Right cardiac atrium (tissue), 5 donors: ENCODE results near the gene SPON1. TPM values are rescaled to one million over a fixed set of nuclear protein-coding genes. Genes with fewer than 3 reads are reported as not detected.

Experiments
- ATAC-seq, 2 donors: fragments of 200-7000 bp; cut with Tn5 transposase; one replicate each; pipeline versions ENCODE4 v1.8.0 to v1.9.1; 2020; ENCODE audit warnings: moderate library complexity in 2 of 2, mild to moderate bottlenecking in 1 of 2
- DNase-seq, 3 donors: peaks; one replicate each; pipeline ENCODE4 v3.0.0-alpha.2; 2020
- H3K27ac ChIP-seq: one replicate; pipeline ENCODE4 v1.5.1; 2013; ENCODE audit warnings: mild to moderate bottlenecking, low read length, control low read depth, moderate library complexity
- H3K27me3 ChIP-seq: one replicate; pipeline ENCODE4 v1.6.1; 2013; ENCODE audit not compliant: control insufficient read depth, insufficient read depth
- H3K4me1 ChIP-seq: one replicate; pipeline ENCODE4 v1.6.1; 2013; ENCODE audit warnings: low read length; ENCODE audit not compliant: control insufficient read depth, insufficient read depth
- H3K4me3 ChIP-seq: one replicate; pipeline ENCODE4 v1.5.1; 2013; ENCODE audit warnings: low read length, control low read depth
- H3K9me3 ChIP-seq: one replicate; pipeline ENCODE4 v1.6.1; 2013; ENCODE audit warnings: low read length; ENCODE audit not compliant: control insufficient read depth
- WGBS: extraction: QIAGEN DNeasy Blood & Tissue Kit; methylation state at CpG from one replicate; pipeline ENCODE4 v1.1.7; 2013; 5-methylcytosine and 5-hydroxymethylcytosine counted together
- intact Hi-C, 4 donors: fragments of 100-400 bp; cut with DNase I; formaldehyde crosslinking; loops; one replicate each; pipeline versions ENCODE4 v1.11.0 to v1.14.0; 2022 to 2023
- polyA plus RNA-seq: library from polyadenylated mRNA; stranded (reverse); fragments of 200-250 nt; gene quantifications from one replicate; pipeline ENCODE4 v1.2.3, GENCODE V29; 2013
- total RNA-seq, 4 donors: library from RNA; stranded (reverse); fragmentation: NEBNext Ultra II Directional; extraction: Animal tissue kit (Norgen Biotek cat#: 25700); gene quantifications; one replicate each; pipeline ENCODE4 v1.2.1, GENCODE V29; 2021
- donor health status: healthy with polysubstance abuse.
- donor health status: DM: no; HTN: yes; CAD: no.
- donor health status: DM: no; HTN: no; CAD: no.
- donor health status: DM: no; HTN: yes; CAD: no; lungs with severe emphysema.
- donor health status: DM: yes; HTN: yes; CAD: no.

Gene SPON1
- total and polyA plus RNA-seq, 5 donors, result 12.6 to 32.7 (median 24.7) TPM

- Histone ChIP-seq H3K4me1 (peaks cover 10% of the 10 kb centered on the region), H3K4me3 (no peak overlapping the region), H3K9me3 (no peaks in the 10 kb centered on the region), H3K27me3 (no peaks in the 10 kb centered on the region), H3K27ac (no peak overlapping the region)
- DNase-seq (peak; percentile 70 to 86 (median 72)), ATAC-seq (peak; percentile 86 to 94)
- intact Hi-C loops, result loop anchor here in 1 of 4 donors (10.0 kb wide), 1 partner anchor 55 kb away; no protein-coding TSS in a partner anchor
- WGBS, result 47% methylated on average over 3 of the region's 3 CpGs
Observed at GRCh38 chr11:14189874-14190273, 227.4 kb downstream of the SPON1 start.

GRCh38 chr11:14190992-14191778 lies 228.7 kb downstream of the SPON1 start:
- Histone ChIP-seq H3K4me1 (peaks cover 6% of the 10 kb centered on the region), H3K27ac (peak overlapping the region; percentile 25), H3K4me3 (no peak overlapping the region), H3K27me3 (no peaks in the 10 kb centered on the region), H3K9me3 (no peaks in the 10 kb centered on the region)
- ATAC-seq (peak; percentile 58 to 85), DNase-seq (no peak)
- 52% methylated on average over 6 of the region's 6 CpGs for WGBS
- intact Hi-C loops, result no loop called here

GRCh38 chr11:14193644-14194043 lies 231.1 kb downstream of the SPON1 start:
- no peaks in the 10 kb centered on the region for H3K27me3 ChIP-seq
- DNase-seq (no peak), ATAC-seq (no peak)
- no peak overlapping the region for H3K27ac ChIP-seq
- intact Hi-C loops, result no loop called here
- no peaks in the 10 kb centered on the region for H3K9me3 ChIP-seq
- no peak overlapping the region for H3K4me3 ChIP-seq
- 53% methylated on average over 3 of the region's 3 CpGs for WGBS
- H3K4me1 ChIP-seq, result no peaks in the 10 kb centered on the region

GRCh38 chr11:14202251-14203196 lies 240.0 kb downstream of the SPON1 start:
- Histone ChIP-seq H3K27ac (no peak overlapping the region), H3K27me3 (no peaks in the 10 kb centered on the region), H3K4me1 (no peaks in the 10 kb centered on the region), H3K4me3 (no peak overlapping the region), H3K9me3 (no peaks in the 10 kb centered on the region)
- ATAC-seq (no peak), DNase-seq (no peak)
- intact Hi-C loops, result no loop called here
- WGBS, result 73% methylated on average over 15 of the region's 15 CpGs

GRCh38 chr11:14203321-14203720 lies 240.8 kb downstream of the SPON1 start:
- no peak overlapping the region for H3K27ac ChIP-seq
- WGBS, result 79% methylated on average over 4 of the region's 4 CpGs
- no peaks in the 10 kb centered on the region for H3K4me1 ChIP-seq
- DNase-seq (no peak), ATAC-seq (no peak)
- H3K4me3 ChIP-seq, result no peak overlapping the region
- intact Hi-C loops, result no loop called here
- no peaks in the 10 kb centered on the region for H3K27me3 ChIP-seq
- H3K9me3 ChIP-seq, result no peaks in the 10 kb centered on the region

- intact Hi-C loops, result no loop called here
- no peaks in the 10 kb centered on the region for H3K9me3 ChIP-seq
- ATAC-seq, result no peak
- H3K27ac ChIP-seq, result no peak overlapping the region
- H3K4me3 ChIP-seq, result no peak overlapping the region
- no peaks in the 10 kb centered on the region for H3K27me3 ChIP-seq
- DNase-seq, result no peak
- H3K4me1 ChIP-seq, result no peaks in the 10 kb centered on the region
Observed at GRCh38 chr11:14212986-14213385, 250.5 kb downstream of the SPON1 start.

- Histone ChIP-seq H3K4me1 (no peaks in the 10 kb centered on the region), H3K9me3 (no peaks in the 10 kb centered on the region), H3K4me3 (no peak overlapping the region), H3K27ac (no peak overlapping the region), H3K27me3 (no peaks in the 10 kb centered on the region)
- DNase-seq, result no peak
- ATAC-seq, result no peak
- WGBS, result 70% methylated on average over 3 of the region's 3 CpGs
- intact Hi-C loops, result no loop called here
Observed at GRCh38 chr11:14218728-14219127, 256.2 kb downstream of the SPON1 start.

GRCh38 chr11:14223636-14224288 lies 261.2 kb downstream of the SPON1 start:
- no peaks in the 10 kb centered on the region for H3K9me3 ChIP-seq
- H3K4me1 ChIP-seq, result no peaks in the 10 kb centered on the region
- intact Hi-C loops, result no loop called here
- DNase-seq, result no peak
- no peaks in the 10 kb centered on the region for H3K27me3 ChIP-seq
- no peak overlapping the region for H3K4me3 ChIP-seq
- 58% methylated on average over 5 of the region's 5 CpGs for WGBS
- ATAC-seq, result no peak
- H3K27ac ChIP-seq, result no peak overlapping the region

- H3K27ac ChIP-seq, result no peak overlapping the region
- WGBS, result 64% methylated on average over 2 of the region's 2 CpGs
- no peaks in the 10 kb centered on the region for H3K4me1 ChIP-seq
- intact Hi-C loops, result no loop called here
- H3K27me3 ChIP-seq, result no peaks in the 10 kb centered on the region
- no peak overlapping the region for H3K4me3 ChIP-seq
- no peaks in the 10 kb centered on the region for H3K9me3 ChIP-seq
- ATAC-seq (no peak), DNase-seq (no peak)
Observed at GRCh38 chr11:14224395-14224794, 261.9 kb downstream of the SPON1 start.

GRCh38 chr11:14225666-14226065 lies 263.1 kb downstream of the SPON1 start:
- ATAC-seq, result no peak
- WGBS, result 85% methylated on average over 4 of the region's 4 CpGs
- H3K9me3 ChIP-seq, result no peaks in the 10 kb centered on the region
- no peak overlapping the region for H3K27ac ChIP-seq
- DNase-seq, result no peak
- intact Hi-C loops, result no loop called here
- no peaks in the 10 kb centered on the region for H3K27me3 ChIP-seq
- H3K4me1 ChIP-seq, result no peaks in the 10 kb centered on the region
- no peak overlapping the region for H3K4me3 ChIP-seq

GRCh38 chr11:14228356-14228755 lies 265.8 kb downstream of the SPON1 start:
- Histone ChIP-seq H3K4me1 (no peaks in the 10 kb centered on the region), H3K27me3 (no peaks in the 10 kb centered on the region), H3K27ac (no peak overlapping the region), H3K4me3 (no peak overlapping the region), H3K9me3 (no peaks in the 10 kb centered on the region)
- DNase-seq (no peak), ATAC-seq (no peak)
- intact Hi-C loops, result no loop called here
- 77% methylated on average over 2 of the region's 2 CpGs for WGBS
